K562 (cell line): ENCODE measurements around the gene HSPB2. TPM values are rescaled to one million over a fixed set of nuclear protein-coding genes. Genes with fewer than 3 reads are reported as not detected.

Experiments used
- BCOR ChIP-seq: fragments of 450-650 bp; IDR thresholded peaks from 2 replicates; pipeline ENCODE4 v1.6.1; 2016
- CHD4 ChIP-seq: fragments of 200-600 bp; sonication (generic); IDR thresholded peaks from 3 replicates; pipeline ENCODE4 v1.6.1; 2012; ENCODE audit warnings: low read depth, mild to moderate bottlenecking, mixed read lengths, low read length, inconsistent platforms; ENCODE audit not compliant: insufficient read depth, insufficient replicate concordance, poor library complexity, severe bottlenecking
- DEAF1 ChIP-seq: fragments of 450-650 bp; formaldehyde crosslinking; IDR thresholded peaks from 2 replicates; pipeline ENCODE4 v1.4.0; 2020; ENCODE audit warnings: mild to moderate bottlenecking, moderate library complexity
- DNMT1 ChIP-seq: fragments of 450-650 bp; IDR thresholded peaks from 2 replicates; pipeline ENCODE4 v1.6.1; 2016; ENCODE audit warnings: antibody characterized with exemption, mild to moderate bottlenecking
- HMBOX1 ChIP-seq: sonication (generic); IDR thresholded peaks from 2 replicates; pipeline ENCODE4 v1.6.1; 2016
- HMGN3 ChIP-seq: IDR thresholded peaks from 2 replicates; pipeline ENCODE4 v1.6.1; 2011; ENCODE audit warnings: borderline replicate concordance, low read depth, mild to moderate bottlenecking, mixed read lengths, low read length; ENCODE audit not compliant: insufficient read length; ENCODE audit errors: extremely low read depth
- HNRNPL ChIP-seq: fragments of 200-400 bp; formaldehyde crosslinking; IDR thresholded peaks from 2 replicates; pipeline ENCODE4 v1.6.1; 2017; ENCODE audit warnings: low read depth, mild to moderate bottlenecking, low read length
- MBD1 ChIP-seq: fragments of 250-450 bp; sonication (Bioruptor Pico); IDR thresholded peaks from 2 replicates; pipeline ENCODE4 v1.8.0; 2022; ENCODE audit warnings: inconsistent platforms
- MTA1 ChIP-seq: fragments of 450-650 bp; IDR thresholded peaks from 2 replicates; pipeline ENCODE4 v1.6.1; 2017; ENCODE audit warnings: borderline replicate concordance
- MYNN ChIP-seq, 2 experiments: sonication (generic); formaldehyde crosslinking in 1 of 2; IDR thresholded peaks; 2 replicates each; pipeline versions ENCODE4 v1.5.0 to v1.6.1; 2016 to 2020; ENCODE audit warnings: antibody characterized with exemption in 1 of 2, missing genetic modification reagents in 1 of 2
- PKNOX1 ChIP-seq: fragments of 450-650 bp; IDR thresholded peaks from 2 replicates; pipeline ENCODE4 v1.6.1; 2016
- SMARCE1 ChIP-seq: fragments of 450-650 bp; IDR thresholded peaks from 2 replicates; pipeline ENCODE4 v1.7.1; 2016; ENCODE audit warnings: mild to moderate bottlenecking
- ZHX1 ChIP-seq: fragments of 150-350 bp; conservative IDR thresholded peaks from 2 replicates; pipeline ENCODE4 v1.6.1; 2014; ENCODE audit warnings: low read length
- ZMIZ1 ChIP-seq, 2 experiments: fragments of 150-350 bp in 1 of 2; IDR thresholded peaks; 2 replicates each; pipeline ENCODE4 v1.6.1; 2012 to 2016; ENCODE audit warnings: low read depth in 2 of 2, low read length in 2 of 2, mild to moderate bottlenecking in 1 of 2, moderate library complexity in 1 of 2
- ZNF124 ChIP-seq: sonication (generic); formaldehyde crosslinking; IDR thresholded peaks from 2 replicates; pipeline ENCODE4 v1.8.1; 2022; ENCODE audit warnings: missing genetic modification reagents
- ZNF212 ChIP-seq: fragments of 450-650 bp; formaldehyde crosslinking; IDR thresholded peaks from 2 replicates; pipeline ENCODE4 v1.4.0; 2020; ENCODE audit warnings: mild to moderate bottlenecking
- polyA plus RNA-seq, 8 experiments: library from polyadenylated mRNA; depleted of rRNA in 4 of 8; stranded (reverse) in 5 of 8; unstranded in 3 of 8; fragments of >200 nt; fragmentation: Nextera tagmentation in 2 of 8; fragmentation: Illumina TruSeq in 1 of 8; extraction: Ambion mirVana in 2 of 8; extraction: Trizol in 1 of 8; gene quantifications; 2 replicates each; pipeline versions ENCODE4 v1.2.1 to v1.2.3, GENCODE V29; 2011 to 2014; ENCODE audit warnings: inconsistent platforms in 1 of 8, missing spikeins in 1 of 8
- total RNA-seq, 7 experiments: library from RNA; depleted of rRNA in 6 of 7; stranded (reverse); fragments of >200 nt in 6 of 7; fragmentation: Illumina TruSeq in 2 of 7; extraction: Trizol in 2 of 7; gene quantifications; 2 replicates each; pipeline versions ENCODE4 v1.2.1 to v1.2.3, GENCODE V29; 2011 to 2021; ENCODE audit warnings: low replicate concordance in 1 of 7

HSPB2 gene
- total and polyA plus RNA-seq, 9 of the 15 experiments (the other 6 are each of a cell fraction or from before 2014, with no cell fraction given), result 0.06 to 0.35 (median 0.11) TPM; not detected in 5

- no peak for TF ChIP-seq ZMIZ1 (IDR thresholded peaks at IDR 0.05; ENCODE audit: low read depth in 2 of 2, low read length in 2 of 2)
- no peak for TF ChIP-seq CHD4
- no peak for TF ChIP-seq HMBOX1
- TF ChIP-seq ZHX1, result no peak
- no peak for TF ChIP-seq HNRNPL
- TF ChIP-seq ZNF212, result no peak
- TF ChIP-seq PKNOX1, result peak; percentile 45
- 0 out of 2 replicates have a peak, but pooled peaks have one; percentile 12 for TF ChIP-seq SMARCE1
- no peak for TF ChIP-seq HMGN3
- TF ChIP-seq MTA1, result 0 out of 2 replicates have a peak, but pooled peaks have one; percentile 5
- no peak for TF ChIP-seq MYNN (IDR thresholded peaks at IDR 0.05)
- TF ChIP-seq MYNN (CRISPR knock-in tag; IDR thresholded peaks at IDR 0.05), result no peak
- TF ChIP-seq DEAF1 (CRISPR knock-in tag), result no peak
- no peak for TF ChIP-seq DNMT1
- TF ChIP-seq ZNF124 (CRISPR knock-in tag), result no peak
- TF ChIP-seq MBD1 (CRISPR knock-in tag), result no peak
- TF ChIP-seq BCOR, result no peak
Measured at GRCh38 chr11:111871693-111872161, 40.8 kb upstream of the HSPB2 start (continued).
